A549 treated with Hydrocortisone at 1 μM for 4 hours (cell line): ENCODE results near the gene AGTPBP1. TPM values are rescaled to one million over a fixed set of nuclear protein-coding genes. Genes with fewer than 3 reads are reported as not detected.

Experiments
- total RNA-seq: library from RNA; stranded (reverse); fragments of 200-300 nt; extraction: Qiagen RNA extraction; gene quantifications from 5 replicates; pipeline ENCODE4 v1.2.3, GENCODE V29; 2022

The AGTPBP1 gene
- 7.7 to 10.9 TPM (median 9.1 TPM) in 5 replicates for total RNA-seq

GRCh38 chr9:85741875-85742596, at the start of gene AGTPBP1:
AGTPBP1 (minus strand) TSS chr9:85741954; CDS start chr9:85712533, 29,421 bp downstream.

Other genes with a start within 250 kb of the AGTPBP1 start
- gene NAA35, start 199.2 kb upstream of the AGTPBP1 start, total RNA-seq: 25.1 to 32.2 TPM (median 26.7 TPM) in 5 replicates